Stimulated activated CD4-positive, alpha-beta T cell treated with anti-CD3 and anti-CD28 coated beads, Interleukin-4, amount 100 ng/mL, for 1 hour (primary cell): ENCODE data around the gene FGFR2.
"Not testable (repeated sequence)": the region's sequence is repeated elsewhere in the genome, so short reads cannot be mapped to it uniquely, and the experiment has no call there.

Experiments
- DNase-seq: peaks from one replicate; pipeline ENCODE4 v3.0.0-alpha.2; 2020

Gene FGFR2

GRCh38 chr10:121520526-121520925 is 77.7 kb downstream of the FGFR2 start:
- DNase-seq: not testable (repeated sequence)

DNA sequence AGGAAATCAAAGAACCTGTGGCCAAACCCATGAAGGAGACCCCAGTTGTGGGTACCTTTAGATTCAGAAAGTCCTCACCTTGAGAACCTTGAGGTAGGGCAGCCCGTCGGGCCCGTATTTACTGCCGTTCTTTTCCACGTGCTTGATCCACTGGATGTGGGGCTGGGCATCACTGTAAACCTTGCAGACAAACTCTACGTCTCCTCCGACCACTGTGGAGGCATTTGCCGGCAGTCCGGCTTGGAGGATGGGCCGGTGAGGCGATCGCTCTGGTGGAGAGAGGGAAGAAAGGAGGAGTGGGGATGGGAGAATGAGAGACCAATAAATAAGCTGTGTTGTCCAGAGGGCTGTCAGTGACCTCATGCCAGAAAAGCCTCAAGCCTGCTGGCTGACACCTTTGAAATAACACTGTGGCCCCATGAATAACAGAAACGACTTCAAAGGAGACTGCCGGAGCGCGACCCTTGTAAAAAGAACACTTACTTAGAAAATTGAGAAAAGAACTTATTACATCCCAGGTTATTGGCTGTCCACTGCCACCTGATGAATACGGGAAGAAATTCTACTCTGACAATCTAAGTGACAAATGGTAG is 78.2 kb downstream of the FGFR2 start:
- DNase-seq: no peak

- no peak for DNase-seq
Observed at GRCh38 chr10:121519411-121519810, 78.8 kb downstream of the FGFR2 start.

DNA sequence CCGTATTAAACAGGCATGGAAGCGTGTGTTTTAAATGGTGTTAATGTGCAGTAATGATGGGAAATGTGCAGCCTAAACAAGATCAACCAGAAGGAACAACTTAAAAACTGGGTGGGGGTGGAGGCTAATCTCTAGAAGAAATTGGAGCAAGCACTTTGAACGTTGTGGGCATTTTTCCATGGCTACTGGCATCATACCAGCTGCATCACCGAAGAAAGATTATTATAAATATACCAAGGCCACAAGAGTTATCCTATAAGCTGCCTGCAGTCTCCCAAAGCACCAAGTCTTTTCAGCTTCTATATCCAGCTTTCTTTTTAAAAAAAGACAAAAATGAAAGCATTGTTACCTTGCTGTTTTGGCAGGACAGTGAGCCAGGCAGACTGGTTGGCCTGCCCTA is 79.9 kb downstream of the FGFR2 start:
- no peak for DNase-seq

- no peak for DNase-seq
Observed at GRCh38 chr10:121516093-121516865, 82.0 kb downstream of the FGFR2 start.

DNA sequence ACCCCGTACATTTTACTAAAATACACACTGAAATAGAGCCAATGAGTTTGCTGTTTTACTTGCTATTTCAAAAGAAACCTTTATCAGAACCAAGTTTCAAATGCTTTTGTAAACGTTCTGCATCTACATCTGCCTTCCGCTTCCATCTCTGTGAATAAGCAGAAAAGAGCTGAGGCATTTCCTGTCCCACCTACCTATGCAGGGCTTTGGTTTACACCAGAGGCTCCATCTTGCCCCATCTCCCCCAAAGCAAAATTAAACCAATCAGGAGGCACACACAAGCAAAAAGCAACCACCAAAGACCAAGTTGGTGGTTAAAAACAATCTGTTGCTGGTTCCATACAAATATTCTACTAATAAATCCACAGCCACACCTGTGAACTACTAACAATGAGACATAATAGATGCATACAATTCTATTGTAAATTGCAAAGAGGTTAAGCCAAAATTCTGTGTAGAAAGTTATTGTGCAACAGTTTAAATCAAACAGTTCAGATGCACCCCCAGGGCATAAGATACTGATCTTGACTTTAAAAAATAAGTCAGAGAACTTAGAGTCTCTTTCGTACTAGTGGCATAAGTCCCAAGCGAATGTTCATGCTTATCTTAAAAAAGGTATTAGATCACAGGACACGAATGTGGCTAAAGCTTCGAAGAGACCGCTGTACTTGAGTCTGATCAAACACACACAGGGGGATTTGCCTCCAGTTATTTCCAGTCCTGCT is 83.9 kb downstream of the FGFR2 start:
- DNase-seq: no peak

GRCh38 chr10:121511943-121512342 is 86.3 kb downstream of the FGFR2 start:
- DNase-seq: no peak

GRCh38 chr10:121511460-121511859 is 86.8 kb downstream of the FGFR2 start:
- no peak for DNase-seq

GRCh38 chr10:121510201-121510771 is 88.0 kb downstream of the FGFR2 start:
- DNase-seq: no peak

DNA sequence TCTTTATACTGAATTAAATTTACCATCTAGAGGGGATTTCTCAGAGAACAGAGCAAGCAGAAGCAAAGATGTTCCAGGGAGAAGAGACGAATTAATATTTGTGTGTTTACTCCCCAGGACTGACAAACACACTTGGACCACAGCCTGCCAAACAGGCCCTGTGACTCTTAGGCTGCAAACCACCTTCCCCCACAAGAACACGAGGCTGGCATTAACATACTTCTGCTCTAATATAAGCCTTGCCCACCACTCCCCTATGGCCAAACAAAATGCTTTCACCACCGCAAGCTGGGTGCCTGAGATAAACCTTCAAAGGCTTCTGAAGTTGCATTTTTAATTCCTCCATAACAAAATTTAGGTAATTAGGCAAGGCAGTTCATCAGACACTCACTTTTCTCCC is 88.4 kb downstream of the FGFR2 start:
- no peak for DNase-seq

- no peak for DNase-seq
Observed at GRCh38 chr10:121509112-121509511, 89.1 kb downstream of the FGFR2 start.

GRCh38 chr10:121503587-121504051 is 94.6 kb downstream of the FGFR2 start:
- DNase-seq: no peak

DNA sequence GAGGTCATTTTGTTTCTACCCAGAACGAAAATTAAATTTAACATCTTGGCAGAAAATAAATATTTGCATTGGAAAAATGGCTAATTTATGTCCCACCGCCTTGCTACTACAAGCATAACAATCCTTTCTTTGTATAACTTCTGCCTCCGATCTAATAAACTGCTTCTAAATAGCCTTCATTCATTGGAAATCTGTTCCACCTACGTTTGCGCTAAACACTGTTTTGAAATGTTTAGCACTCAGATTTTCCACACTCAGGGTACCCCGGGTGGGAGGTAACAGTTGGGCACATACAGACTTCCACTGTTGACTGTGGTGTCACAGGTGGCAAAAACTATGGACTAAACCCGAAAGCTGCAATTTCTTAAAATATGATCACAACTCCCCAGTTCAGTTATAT is 96.4 kb downstream of the FGFR2 start:
- DNase-seq: no peak

GRCh38 chr10:121500701-121501332 is 97.4 kb downstream of the FGFR2 start:
- no peak for DNase-seq

DNA sequence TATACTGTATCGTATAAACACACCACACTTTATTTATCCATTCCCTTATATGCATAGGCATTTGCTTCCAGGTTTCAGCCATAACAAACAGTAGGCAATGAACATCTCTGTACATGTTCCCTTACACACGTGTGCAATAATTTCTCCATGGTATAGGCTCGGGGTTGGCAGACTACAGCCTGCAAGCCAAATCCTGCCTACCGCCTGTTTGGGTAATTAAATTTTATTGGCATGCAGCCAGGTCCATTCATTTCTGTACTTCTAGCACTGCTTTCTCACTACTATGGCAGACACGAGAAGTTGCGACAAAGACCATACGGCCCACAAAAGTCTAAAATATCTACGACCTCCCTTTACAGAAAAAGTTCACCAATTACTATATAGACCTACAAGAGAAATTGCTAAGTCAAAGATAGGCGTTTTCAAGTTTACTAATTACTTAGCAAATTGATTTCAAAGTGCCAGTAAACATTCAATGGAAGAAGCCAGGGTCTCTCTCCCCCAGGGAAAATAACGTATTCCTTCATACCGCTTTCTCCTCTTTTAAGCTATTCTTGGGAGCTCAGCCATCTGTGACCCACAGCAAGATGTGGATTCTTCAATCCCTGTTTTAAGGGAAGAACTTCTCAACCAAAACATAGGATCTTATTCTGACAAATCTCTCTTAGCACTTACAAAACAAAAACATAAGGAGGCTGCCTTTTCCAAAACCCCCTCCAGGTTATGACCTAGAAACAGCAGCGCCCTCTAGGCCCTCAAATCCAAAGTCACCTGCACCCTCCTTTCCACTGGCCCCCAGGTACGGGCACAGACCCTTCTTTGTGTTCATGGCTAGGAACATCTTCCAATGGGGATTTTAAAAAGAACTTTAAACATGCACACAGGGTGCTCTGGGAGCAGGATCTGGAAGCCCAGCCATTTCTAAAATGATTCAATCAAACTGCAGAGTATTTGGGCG is 100.5 kb downstream of the FGFR2 start:
- DNase-seq: no peak

DNA sequence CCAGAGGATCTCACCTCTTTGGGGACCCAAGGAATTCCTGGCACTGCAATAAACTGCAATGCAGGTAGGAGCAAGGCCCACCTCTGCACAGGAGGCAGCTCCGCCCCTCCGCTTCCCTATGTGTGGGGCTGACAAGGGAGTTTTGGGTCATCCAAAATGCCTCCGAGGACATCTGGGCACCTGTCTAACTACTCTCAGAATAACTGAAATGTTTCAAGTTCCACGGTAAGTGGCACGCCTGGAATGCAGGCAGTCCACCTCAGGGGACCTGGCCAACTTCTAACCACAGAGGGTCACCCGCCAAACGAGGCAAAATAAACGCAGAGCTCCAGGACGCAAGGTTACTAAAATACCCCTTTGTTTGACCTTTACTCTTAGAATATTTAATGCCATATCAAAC is 102.5 kb downstream of the FGFR2 start:
- no peak for DNase-seq

GRCh38 chr10:121494296-121494695 is 103.9 kb downstream of the FGFR2 start:
- no peak for DNase-seq

GRCh38 chr10:121493521-121493920 is 104.7 kb downstream of the FGFR2 start:
- no peak for DNase-seq

DNA sequence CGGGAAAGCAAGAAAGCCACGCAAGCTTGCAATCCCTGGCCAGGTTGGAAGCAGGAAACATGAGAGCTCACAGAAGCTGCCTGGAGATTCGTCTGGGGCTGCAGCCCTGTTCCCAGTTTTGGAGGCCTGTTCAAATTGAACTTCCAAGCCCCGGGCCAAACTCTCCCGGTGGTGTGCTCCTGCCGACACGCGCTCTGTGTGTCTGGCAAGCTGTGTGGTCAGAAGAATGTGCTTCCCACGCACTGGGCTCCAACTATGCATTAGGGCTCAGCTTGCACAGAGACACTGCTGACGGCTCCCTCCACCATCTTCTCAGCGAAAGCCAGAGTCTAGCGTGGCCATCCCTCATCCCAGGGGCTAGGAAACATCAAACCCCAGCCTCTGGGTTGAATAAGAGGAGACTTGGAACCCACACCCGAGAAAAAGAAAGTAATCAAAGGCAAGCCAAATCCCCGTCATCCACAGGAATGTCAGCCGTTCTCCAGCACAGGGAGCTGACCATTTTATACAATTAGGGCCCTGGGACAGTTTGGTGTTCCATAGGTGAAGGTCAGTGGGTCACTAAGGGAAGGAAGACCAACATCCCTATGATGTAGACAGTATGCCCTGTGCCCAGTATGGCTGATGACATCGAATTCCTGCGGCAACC is 107.2 kb downstream of the FGFR2 start:
- DNase-seq: no peak

- DNase-seq: no peak
Observed at GRCh38 chr10:121485436-121486139, 112.7 kb downstream of the FGFR2 start.

- no peak for DNase-seq
Observed at GRCh38 chr10:121484816-121485215, 113.4 kb downstream of the FGFR2 start.
